Measurements from ENCODE around the gene GRIN1. TPM values are rescaled to one million over a fixed set of nuclear protein-coding genes. Genes with fewer than 3 reads are reported as not detected.

The GRIN1 gene
- total RNA-seq, 4 donors from 2014 or later: not detected

GRCh38 chr9:137138058-137138721, 764 bp upstream of the GRIN1 start:
- no peak for DNase-seq
- TF ChIP-seq, protein P1, sequence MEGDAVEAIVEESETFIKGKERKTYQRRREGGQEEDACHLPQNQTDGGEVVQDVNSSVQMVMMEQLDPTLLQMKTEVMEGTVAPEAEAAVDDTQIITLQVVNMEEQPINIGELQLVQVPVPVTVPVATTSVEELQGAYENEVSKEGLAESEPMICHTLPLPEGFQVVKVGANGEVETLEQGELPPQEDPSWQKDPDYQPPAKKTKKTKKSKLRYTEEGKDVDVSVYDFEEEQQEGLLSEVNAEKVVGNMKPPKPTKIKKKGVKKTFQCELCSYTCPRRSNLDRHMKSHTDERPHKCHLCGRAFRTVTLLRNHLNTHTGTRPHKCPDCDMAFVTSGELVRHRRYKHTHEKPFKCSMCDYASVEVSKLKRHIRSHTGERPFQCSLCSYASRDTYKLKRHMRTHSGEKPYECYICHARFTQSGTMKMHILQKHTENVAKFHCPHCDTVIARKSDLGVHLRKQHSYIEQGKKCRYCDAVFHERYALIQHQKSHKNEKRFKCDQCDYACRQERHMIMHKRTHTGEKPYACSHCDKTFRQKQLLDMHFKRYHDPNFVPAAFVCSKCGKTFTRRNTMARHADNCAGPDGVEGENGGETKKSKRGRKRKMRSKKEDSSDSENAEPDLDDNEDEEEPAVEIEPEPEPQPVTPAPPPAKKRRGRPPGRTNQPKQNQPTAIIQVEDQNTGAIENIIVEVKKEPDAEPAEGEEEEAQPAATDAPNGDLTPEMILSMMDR (IDR thresholded peaks at IDR 0.05): no peak
- no peak for TF ChIP-seq POLR2A (IDR thresholded peaks at IDR 0.05)
- Histone ChIP-seq H3K27me3 (peaks cover 0 to 24% of the 10 kb centered on the region in 2 donors), H3K4me1 (peaks cover 0 to 8% (median 3%) of the 10 kb centered on the region in 4 donors), H3K4me3 (no peak overlapping the region), H3K27ac (no peak overlapping the region), H3K36me3 (no peaks in the 10 kb centered on the region), H3K9me3 (no peaks in the 10 kb centered on the region)

GRCh38 chr9:137139468-137140150, 655 bp downstream of the GRIN1 start:
- no peak for DNase-seq
- TF ChIP-seq POLR2A (IDR thresholded peaks at IDR 0.05): no peak
- TF ChIP-seq, protein P1 (IDR thresholded peaks at IDR 0.05): no peak
- no peaks in the 10 kb centered on the region for H3K36me3 ChIP-seq
- H3K4me1 ChIP-seq: peaks cover 0 to 8% (median 3%) of the 10 kb centered on the region in 4 donors
- no peak overlapping the region for H3K27ac ChIP-seq
- H3K9me3 ChIP-seq: no peaks in the 10 kb centered on the region
- no peak overlapping the region for H3K4me3 ChIP-seq
- H3K27me3 ChIP-seq: peaks cover 0 to 24% of the 10 kb centered on the region in 2 donors

DNA sequence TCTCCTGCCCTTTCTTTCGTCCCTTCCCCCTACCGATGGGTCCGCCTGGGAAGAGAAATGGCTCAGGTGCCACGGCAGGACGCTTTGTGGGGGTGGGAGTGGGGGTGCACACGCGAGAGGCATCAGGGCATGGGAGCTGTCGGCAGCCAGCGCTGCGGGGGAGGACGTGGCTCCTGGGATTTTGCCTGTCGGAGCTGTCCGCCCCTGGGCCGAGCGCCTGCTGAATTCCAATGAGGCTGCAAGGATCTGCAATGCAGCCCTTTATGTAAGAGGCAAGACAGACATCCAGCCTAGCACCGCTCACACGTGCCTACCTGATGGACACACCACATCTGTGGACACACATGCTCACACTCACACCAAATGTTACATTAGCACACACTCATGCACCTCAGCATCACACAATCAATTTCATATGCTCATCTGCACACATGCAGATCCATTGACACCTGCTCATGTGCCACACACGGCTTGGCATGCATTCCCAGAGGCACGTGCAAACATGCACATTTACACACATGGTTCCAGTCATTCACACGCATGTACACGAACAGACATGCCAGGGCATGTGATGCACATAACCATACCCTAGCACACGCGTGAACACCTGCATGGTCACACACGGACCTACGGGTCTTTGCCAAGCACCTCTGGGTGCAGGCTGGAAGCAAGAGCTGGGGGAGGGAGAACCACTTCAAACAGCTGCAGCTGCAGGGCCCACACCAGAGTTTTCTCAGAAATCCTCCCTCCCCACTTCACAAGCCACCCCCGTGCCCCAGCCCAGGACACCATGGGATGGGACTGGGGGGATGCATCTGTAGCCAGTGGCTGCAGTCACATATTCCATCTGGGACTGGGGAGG, 1.4 kb downstream of the GRIN1 start:
- no peak for DNase-seq
- H3K36me3 ChIP-seq: no peaks in the 10 kb centered on the region
- TF ChIP-seq POLR2A (IDR thresholded peaks at IDR 0.05): no peak
- TF ChIP-seq, protein P1 (IDR thresholded peaks at IDR 0.05): no peak
- H3K27me3 ChIP-seq: peaks cover 0 to 24% of the 10 kb centered on the region in 2 donors
- no peak overlapping the region for H3K27ac ChIP-seq
- no peak overlapping the region for H3K4me3 ChIP-seq
- H3K4me1 ChIP-seq: peaks cover 0 to 8% (median 3%) of the 10 kb centered on the region in 4 donors
- H3K9me3 ChIP-seq: no peaks in the 10 kb centered on the region

- no peaks in the 10 kb centered on the region for H3K9me3 ChIP-seq
- DNase-seq: no peak
- H3K4me1 ChIP-seq: peaks cover 0 to 6% (median 3%) of the 10 kb centered on the region in 4 donors
- TF ChIP-seq, protein P1 (IDR thresholded peaks at IDR 0.05): no peak
- no peak for TF ChIP-seq POLR2A (IDR thresholded peaks at IDR 0.05)
- peaks cover 0 to 24% of the 10 kb centered on the region in 2 donors for H3K27me3 ChIP-seq
- no peak overlapping the region for H3K27ac ChIP-seq
- H3K36me3 ChIP-seq: no peaks in the 10 kb centered on the region
- no peak overlapping the region for H3K4me3 ChIP-seq
Observed at GRCh38 chr9:137141050-137141810, 2.3 kb downstream of the GRIN1 start.

Measured in Peyer's patch (tissue), 4 donors.